Right lobe of liver (tissue), 4 donors: ENCODE measurements around the gene FAM53A.

ENCODE experiments used
- POLR2A ChIP-seq: fragments of 450-650 bp; IDR thresholded peaks from one replicate; pipeline ENCODE4 v1.6.1; 2017; ENCODE audit warnings: antibody characterized with exemption, mild to moderate bottlenecking
- TF ChIP-seq, protein P1 (sequence below), 4 donors: fragments of 200-600 bp in 3 of 4; fragments of 450-650 bp in 1 of 4; IDR thresholded peaks; one replicate each; pipeline versions ENCODE4 v1.5.1 to v1.8.0; 2016 to 2022; ENCODE audit warnings: antibody characterized with exemption in 4 of 4, mild to moderate bottlenecking in 2 of 4
- donor health status: DM: no; HTN: no; CAD: no.
- donor health status: DM: no; HTN: no; CAD: no.
- donor health status: DM: no; HTN: yes; CAD: no.

DNA sequence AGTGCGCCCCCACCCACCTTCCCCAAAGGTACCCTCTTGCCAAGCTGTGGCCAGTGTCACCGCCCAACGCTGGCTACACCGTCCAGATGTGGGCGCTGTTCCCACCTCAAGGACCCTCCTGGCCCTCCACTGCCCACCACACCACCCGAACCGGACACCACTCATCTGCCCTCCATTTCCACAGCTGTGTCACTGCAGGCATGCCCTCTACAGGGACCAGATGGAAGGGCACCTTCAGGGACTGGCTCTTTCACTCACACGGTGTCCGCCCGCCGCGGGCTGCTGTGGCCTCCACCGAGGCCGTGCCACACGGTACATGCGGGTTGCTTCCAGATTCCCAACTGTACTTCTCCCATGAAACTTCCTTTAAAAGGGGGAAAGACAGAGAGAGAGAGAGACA is 87.7 kb downstream of the FAM53A start:
- TF ChIP-seq, protein P1, sequence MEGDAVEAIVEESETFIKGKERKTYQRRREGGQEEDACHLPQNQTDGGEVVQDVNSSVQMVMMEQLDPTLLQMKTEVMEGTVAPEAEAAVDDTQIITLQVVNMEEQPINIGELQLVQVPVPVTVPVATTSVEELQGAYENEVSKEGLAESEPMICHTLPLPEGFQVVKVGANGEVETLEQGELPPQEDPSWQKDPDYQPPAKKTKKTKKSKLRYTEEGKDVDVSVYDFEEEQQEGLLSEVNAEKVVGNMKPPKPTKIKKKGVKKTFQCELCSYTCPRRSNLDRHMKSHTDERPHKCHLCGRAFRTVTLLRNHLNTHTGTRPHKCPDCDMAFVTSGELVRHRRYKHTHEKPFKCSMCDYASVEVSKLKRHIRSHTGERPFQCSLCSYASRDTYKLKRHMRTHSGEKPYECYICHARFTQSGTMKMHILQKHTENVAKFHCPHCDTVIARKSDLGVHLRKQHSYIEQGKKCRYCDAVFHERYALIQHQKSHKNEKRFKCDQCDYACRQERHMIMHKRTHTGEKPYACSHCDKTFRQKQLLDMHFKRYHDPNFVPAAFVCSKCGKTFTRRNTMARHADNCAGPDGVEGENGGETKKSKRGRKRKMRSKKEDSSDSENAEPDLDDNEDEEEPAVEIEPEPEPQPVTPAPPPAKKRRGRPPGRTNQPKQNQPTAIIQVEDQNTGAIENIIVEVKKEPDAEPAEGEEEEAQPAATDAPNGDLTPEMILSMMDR (IDR thresholded peaks at IDR 0.05) = no peak
- TF ChIP-seq POLR2A = no peak
